HCT116 (cell line): ENCODE measurements around the gene TSKU. TPM values are rescaled to one million over a fixed set of nuclear protein-coding genes. Genes with fewer than 3 reads are reported as not detected.

Source experiments
- ATAC-seq: fragments of 200-7000 bp; cut with Tn5 transposase; 2 replicates; pipeline ENCODE4 v1.9.1; 2020; ENCODE audit warnings: mild to moderate bottlenecking, moderate library complexity
- BruUV-seq: library from RNA; stranded (reverse); fragments of 400-500 nt; replicated peaks from 2 replicates; lab custom pipeline; 2021; lab: Mats Ljungman, UMichigan
- CTCF ChIA-PET: fragments of 300-600 bp; sonication (Branson Sonifier 250); formaldehyde crosslinking; loops from one replicate; lab custom pipeline; 2021; ENCODE audit warnings: antibody characterized with exemption; lab: Charles Lee
- POLR2A ChIA-PET: fragments of 300-600, 350-600 bp; sonication (Branson Sonifier 250); formaldehyde crosslinking; loops from one replicate; lab custom pipeline; 2021; ENCODE audit warnings: antibody characterized with exemption; lab: Charles Lee
- RAD21 ChIA-PET, 2 experiments: fragments of 300-600 bp; sonication (Branson Sonifier 250); formaldehyde crosslinking; loops; one replicate each; lab custom pipeline; 2023; ENCODE audit warnings: low total read pairs in 2 of 2; ENCODE audit not compliant: uncharacterized antibody in 2 of 2, unreplicated experiment in 2 of 2, low non-redundant PET in 1 of 2; lab: Charles Lee
- DNase-seq: peaks from one replicate; pipeline ENCODE4 v3.0.0-alpha.2; 2010; ENCODE audit warnings: low read depth, low spot score
- H2AFZ ChIP-seq: fragments of 200-600 bp; shearing (Covaris generic), sonication (generic); 2 replicates; pipeline ENCODE4 v1.6.1; 2017; ENCODE audit warnings: low read depth, mixed run types, mixed read lengths, antibody characterized with exemption, low read length; ENCODE audit not compliant: poor library complexity, severe bottlenecking
- H3K27ac ChIP-seq: 2 replicates; pipeline ENCODE4 v1.5.1; 2012; ENCODE audit warnings: low read depth, low read length
- H3K27me3 ChIP-seq: fragments of 200-600 bp; sonication (generic); 2 replicates; pipeline ENCODE4 v1.6.1; 2016; ENCODE audit warnings: mixed run types, low read length, mixed read lengths; ENCODE audit not compliant: insufficient read depth
- H3K36me3 ChIP-seq, 2 experiments: fragments of 200-500 bp in 1 of 2; fragments of 200-600 bp in 1 of 2; sonication (Bioruptor generic) in 1 of 2; sonication (generic) in 1 of 2; 2 replicates each; pipeline versions ENCODE4 v1.5.1 to v1.6.1; 2014 to 2016; ENCODE audit warnings: low read length in 2 of 2, inconsistent platforms in 1 of 2, mixed read lengths in 1 of 2, mixed run types in 1 of 2; ENCODE audit not compliant: insufficient read depth in 2 of 2, control insufficient read depth in 1 of 2
- H3K4me1 ChIP-seq, 2 experiments: fragments of 200-600 bp in 1 of 2; sonication (generic) in 1 of 2; 2 replicates each; pipeline versions ENCODE4 v1.5.1 to v1.6.1; 2012 to 2017; ENCODE audit warnings: low read length in 2 of 2, inconsistent platforms in 1 of 2, mild to moderate bottlenecking in 1 of 2, mixed read lengths in 1 of 2, mixed run types in 1 of 2, moderate library complexity in 1 of 2; ENCODE audit not compliant: insufficient read depth in 2 of 2, control insufficient read depth in 1 of 2
- H3K4me2 ChIP-seq: fragments of 200-600 bp; sonication (generic); 2 replicates; pipeline ENCODE4 v1.6.1; 2017; ENCODE audit warnings: mixed run types, low read length, mixed read lengths
- H3K4me3 ChIP-seq, 2 experiments: fragments of 200-600 bp in 1 of 2; sonication (generic) in 1 of 2; replicated peaks in 1 of 2; 2 replicates each; pipeline ENCODE4 v1.5.1; 2011 to 2016; ENCODE audit warnings: low read length in 2 of 2, control low read depth in 1 of 2, low read depth in 1 of 2, mild to moderate bottlenecking in 1 of 2, mixed read lengths in 1 of 2, mixed run types in 1 of 2
- H3K79me2 ChIP-seq: fragments of 200-600 bp; sonication (generic); 2 replicates; pipeline ENCODE4 v1.6.1; 2017; ENCODE audit warnings: mild to moderate bottlenecking, mixed run types, low read length, moderate library complexity, mixed read lengths; ENCODE audit not compliant: insufficient read depth
- H3K9ac ChIP-seq: fragments of 200-600 bp; sonication (generic); 2 replicates; pipeline ENCODE4 v1.6.1; 2016; ENCODE audit warnings: low read length, mixed read lengths
- H3K9me2 ChIP-seq: fragments of 200-600 bp; sonication (generic), shearing (Covaris generic); 2 replicates; pipeline ENCODE4 v1.6.1; 2017; ENCODE audit warnings: mixed run types, mild to moderate bottlenecking, moderate library complexity; ENCODE audit not compliant: insufficient read depth
- H3K9me3 ChIP-seq, 2 experiments: fragments of 200-500 bp in 1 of 2; fragments of 200-600 bp in 1 of 2; sonication (Bioruptor generic) in 1 of 2; sonication (generic) in 1 of 2; 2 replicates each; pipeline ENCODE4 v1.6.1; 2014 to 2017; ENCODE audit warnings: low read length in 2 of 2, mixed read lengths in 2 of 2, inconsistent platforms in 1 of 2, low read depth in 1 of 2, mild to moderate bottlenecking in 1 of 2, mixed run types in 1 of 2, moderate library complexity in 1 of 2; ENCODE audit not compliant: control insufficient read depth in 1 of 2, insufficient read depth in 1 of 2
- H4K20me1 ChIP-seq: fragments of 200-600 bp; sonication (generic), shearing (Covaris generic); 2 replicates; pipeline ENCODE4 v1.6.1; 2017; ENCODE audit warnings: mixed run types, mild to moderate bottlenecking, moderate library complexity; ENCODE audit not compliant: insufficient read depth
- CBX3 ChIP-seq: IDR thresholded peaks from 2 replicates; pipeline ENCODE4 v1.6.1; 2012; ENCODE audit warnings: low read depth
- CEBPB ChIP-seq: IDR thresholded peaks from 2 replicates; pipeline ENCODE4 v1.6.1; 2012; ENCODE audit warnings: low read depth
- CTCF ChIP-seq, 3 experiments: fragments of 200-600 bp in 1 of 3; sonication (generic) in 1 of 3; IDR thresholded peaks in 2 of 3; conservative IDR thresholded peaks in 1 of 3; 2 replicates each; pipeline ENCODE4 v1.5.1; 2012 to 2017; ENCODE audit warnings: low read depth in 2 of 3, low read length in 2 of 3, antibody characterized with exemption in 1 of 3, borderline replicate concordance in 1 of 3, control low read depth in 1 of 3, mild to moderate bottlenecking in 1 of 3, mixed read lengths in 1 of 3, mixed run types in 1 of 3, moderate library complexity in 1 of 3; ENCODE audit not compliant: insufficient read depth in 1 of 3
- EGR1 ChIP-seq: IDR thresholded peaks from 2 replicates; pipeline ENCODE4 v1.6.1; 2012; ENCODE audit warnings: low read depth
- ELF1 ChIP-seq: IDR thresholded peaks from 2 replicates; pipeline ENCODE4 v1.6.1; 2012; ENCODE audit warnings: low read depth, borderline replicate concordance
- EZH2 ChIP-seq: fragments of 200-600 bp; sonication (generic); IDR thresholded peaks from 2 replicates; pipeline ENCODE4 v1.6.1; 2017; ENCODE audit warnings: antibody characterized with exemption, mixed run types
- FOSL1 ChIP-seq: IDR thresholded peaks from 2 replicates; pipeline ENCODE4 v1.6.1; 2012; ENCODE audit warnings: low read depth
- POLR2A ChIP-seq: IDR thresholded peaks from 2 replicates; pipeline ENCODE4 v1.7.0; 2011; ENCODE audit warnings: borderline replicate concordance; ENCODE audit not compliant: insufficient read depth, insufficient read length; ENCODE audit errors: extremely low read depth
- SIN3A ChIP-seq: IDR thresholded peaks from 2 replicates; pipeline ENCODE4 v1.6.1; 2012; ENCODE audit warnings: low read depth
- SP1 ChIP-seq: IDR thresholded peaks from 2 replicates; pipeline ENCODE4 v1.6.1; 2012; ENCODE audit warnings: low read depth
- SRF ChIP-seq: IDR thresholded peaks from 2 replicates; pipeline ENCODE4 v1.6.1; 2012; ENCODE audit warnings: low read depth
- ZFX ChIP-seq: fragments of 450-650 bp; IDR thresholded peaks from 2 replicates; pipeline ENCODE4 v1.6.1; 2017
- ZNF274 ChIP-seq: fragments of 200-500 bp; sonication (Bioruptor generic); IDR thresholded peaks from 2 replicates; pipeline ENCODE4 v1.6.1; 2014; ENCODE audit warnings: mild to moderate bottlenecking, low read depth, low read length, inconsistent platforms
- intact Hi-C: fragments of 100-400 bp; cut with micrococcal nuclease; formaldehyde crosslinking; loops from 2 replicates; pipeline ENCODE4 v1.10.0; 2022
- total RNA-seq: library from RNA; stranded (reverse); gene quantifications from one replicate; pipeline ENCODE4 v1.2.1, GENCODE V29; 2021; ENCODE audit not compliant: unreplicated experiment
- TF ChIP-seq, protein P1 (sequence below): IDR thresholded peaks from 2 replicates; pipeline ENCODE4 v1.6.1; 2012
- TF ChIP-seq, protein P2 (sequence below): IDR thresholded peaks from 2 replicates; pipeline ENCODE4 v1.6.1; 2012
- TF ChIP-seq, protein P3 (sequence below): IDR thresholded peaks from 2 replicates; pipeline ENCODE4 v1.6.1; 2012; ENCODE audit warnings: low read depth

The TSKU gene
- total RNA-seq, 1 experiment from 2014 or later = 21.9 TPM

DNA sequence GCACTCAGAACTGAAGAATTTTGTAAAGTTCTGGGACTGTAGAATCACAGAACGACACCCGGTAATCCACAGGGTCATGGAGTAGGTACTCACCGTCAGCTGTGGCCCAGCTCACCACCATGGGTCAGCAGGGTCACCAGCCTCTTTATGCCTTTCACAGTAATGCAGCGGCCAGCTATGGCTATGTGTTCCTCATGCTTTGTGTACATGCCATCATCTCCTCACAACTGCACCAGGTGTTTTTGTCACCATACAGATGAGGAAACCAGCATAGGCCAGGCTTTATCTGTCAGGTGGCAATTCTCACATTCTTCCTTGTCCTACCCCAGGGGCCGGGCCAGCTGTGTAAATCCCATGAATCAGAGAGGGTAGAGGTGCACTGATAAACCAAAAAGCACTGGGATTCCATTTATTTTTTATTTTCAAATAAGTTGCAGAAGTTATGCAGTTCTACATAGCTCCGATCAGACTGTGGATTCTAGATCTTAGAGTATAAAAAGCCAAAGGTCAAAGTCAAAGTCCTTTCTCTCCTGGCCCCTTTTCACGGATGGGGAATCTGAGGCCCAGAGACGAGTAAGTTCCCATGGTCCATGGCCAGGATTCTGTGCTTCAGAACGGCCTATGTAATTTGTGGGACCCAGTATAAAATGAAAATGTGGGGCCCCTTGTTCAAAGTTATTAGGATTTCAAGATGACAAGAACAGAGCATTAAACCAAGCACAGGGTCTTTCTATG is 17.5 kb downstream of the TSKU start:
- ChIA-PET POLR2A (no interaction called here), RAD21 (interaction anchor here in 1 of 2 experiments (1.3 kb wide), 1 partner anchor 66 kb away, joined by 10 read pairs; no protein-coding TSS in a partner anchor), CTCF (interaction anchor here (0.9 to 7.3 kb wide), 6 partner anchors 66 to 244 kb away, joined by 3 to 50 read pairs (median 10); no protein-coding TSS in a partner anchor)
- Histone ChIP-seq H3K9me3 (no peaks in the 10 kb centered on the region), H3K27ac (no peak overlapping the region), H3K4me2 (no peak overlapping the region), H2AFZ (no peak overlapping the region), H3K9me2 (no peaks in the 10 kb centered on the region), H3K79me2 (no peaks in the 10 kb centered on the region), H3K4me1 (peaks cover 7 to 10% of the 10 kb centered on the region in 2 experiments; a peak in 3 of 4 replicates), H4K20me1 (no peaks in the 10 kb centered on the region), H3K4me3 (no peak overlapping the region), H3K36me3 (peaks cover 0 to 6% of the 10 kb centered on the region in 2 experiments; a peak in 1 of 4 replicates), H3K9ac (no peak overlapping the region), H3K27me3 (no peaks in the 10 kb centered on the region)
- TF ChIP-seq SIN3A (no peak), FOSL1 (no peak), SRF (no peak), CTCF (IDR thresholded peaks at IDR 0.05 in 2 of 3, conservative IDR thresholded peaks at IDR 0.05 in 1 of 3; ENCODE audit: borderline replicate concordance in 1 of 3, insufficient read depth in 1 of 3, low read depth in 2 of 3, low read length in 2 of 3) (no peak), SP1 (no peak), ELF1 (no peak), EZH2 (no peak), CEBPB (no peak), ZFX (no peak), POLR2A (no peak), CBX3 (no peak), EGR1 (no peak), ZNF274 (no peak)
- TF ChIP-seq, protein P1, sequence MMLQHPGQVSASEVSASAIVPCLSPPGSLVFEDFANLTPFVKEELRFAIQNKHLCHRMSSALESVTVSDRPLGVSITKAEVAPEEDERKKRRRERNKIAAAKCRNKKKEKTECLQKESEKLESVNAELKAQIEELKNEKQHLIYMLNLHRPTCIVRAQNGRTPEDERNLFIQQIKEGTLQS = no peak
- TF ChIP-seq, protein P2, sequence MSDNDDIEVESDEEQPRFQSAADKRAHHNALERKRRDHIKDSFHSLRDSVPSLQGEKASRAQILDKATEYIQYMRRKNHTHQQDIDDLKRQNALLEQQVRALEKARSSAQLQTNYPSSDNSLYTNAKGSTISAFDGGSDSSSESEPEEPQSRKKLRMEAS = no peak
- TF ChIP-seq, protein P3, sequence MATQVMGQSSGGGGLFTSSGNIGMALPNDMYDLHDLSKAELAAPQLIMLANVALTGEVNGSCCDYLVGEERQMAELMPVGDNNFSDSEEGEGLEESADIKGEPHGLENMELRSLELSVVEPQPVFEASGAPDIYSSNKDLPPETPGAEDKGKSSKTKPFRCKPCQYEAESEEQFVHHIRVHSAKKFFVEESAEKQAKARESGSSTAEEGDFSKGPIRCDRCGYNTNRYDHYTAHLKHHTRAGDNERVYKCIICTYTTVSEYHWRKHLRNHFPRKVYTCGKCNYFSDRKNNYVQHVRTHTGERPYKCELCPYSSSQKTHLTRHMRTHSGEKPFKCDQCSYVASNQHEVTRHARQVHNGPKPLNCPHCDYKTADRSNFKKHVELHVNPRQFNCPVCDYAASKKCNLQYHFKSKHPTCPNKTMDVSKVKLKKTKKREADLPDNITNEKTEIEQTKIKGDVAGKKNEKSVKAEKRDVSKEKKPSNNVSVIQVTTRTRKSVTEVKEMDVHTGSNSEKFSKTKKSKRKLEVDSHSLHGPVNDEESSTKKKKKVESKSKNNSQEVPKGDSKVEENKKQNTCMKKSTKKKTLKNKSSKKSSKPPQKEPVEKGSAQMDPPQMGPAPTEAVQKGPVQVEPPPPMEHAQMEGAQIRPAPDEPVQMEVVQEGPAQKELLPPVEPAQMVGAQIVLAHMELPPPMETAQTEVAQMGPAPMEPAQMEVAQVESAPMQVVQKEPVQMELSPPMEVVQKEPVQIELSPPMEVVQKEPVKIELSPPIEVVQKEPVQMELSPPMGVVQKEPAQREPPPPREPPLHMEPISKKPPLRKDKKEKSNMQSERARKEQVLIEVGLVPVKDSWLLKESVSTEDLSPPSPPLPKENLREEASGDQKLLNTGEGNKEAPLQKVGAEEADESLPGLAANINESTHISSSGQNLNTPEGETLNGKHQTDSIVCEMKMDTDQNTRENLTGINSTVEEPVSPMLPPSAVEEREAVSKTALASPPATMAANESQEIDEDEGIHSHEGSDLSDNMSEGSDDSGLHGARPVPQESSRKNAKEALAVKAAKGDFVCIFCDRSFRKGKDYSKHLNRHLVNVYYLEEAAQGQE = no peak
- BruUV-seq = TSS peak; percentile 13
- intact Hi-C loops = no loop called here
- DNase-seq (no peak), ATAC-seq (no peak)
